IPS-18c (cell line): ENCODE measurements around the gene DMD.
"Not testable (repeated sequence)": the region's sequence is repeated elsewhere in the genome, so short reads cannot be mapped to it uniquely, and the experiment has no call there.

Experiments used
- H3K4me3 ChIP-seq: 2 replicates; pipeline ENCODE4 v1.7.0; 2013; ENCODE audit warnings: low read depth, mild to moderate bottlenecking, low read length, moderate library complexity; ENCODE audit not compliant: insufficient read depth
- H3K9me3 ChIP-seq: one replicate; pipeline ENCODE4 v1.6.1; 2013; ENCODE audit warnings: mild to moderate bottlenecking, low read length, moderate library complexity; ENCODE audit not compliant: control insufficient read depth, insufficient read depth

The DMD gene

DNA sequence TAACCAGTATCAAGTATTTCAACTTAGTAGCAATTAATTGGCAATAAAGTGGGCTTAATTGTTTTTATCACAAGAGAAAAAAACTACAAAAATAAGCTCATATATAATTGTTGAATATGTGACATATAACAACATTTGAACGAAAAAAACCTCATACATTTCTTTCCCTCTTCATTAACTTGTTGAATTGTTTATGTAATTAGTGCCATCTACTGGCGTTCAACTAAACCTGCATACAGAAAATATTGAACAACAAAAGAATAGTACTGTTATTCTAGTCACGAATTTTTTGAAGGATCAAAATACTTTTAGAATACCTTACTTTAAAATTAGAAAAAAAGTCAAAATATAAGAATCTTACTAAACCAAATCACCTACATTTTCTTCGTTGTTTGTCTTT lies 1553.0 kb downstream of the DMD start:
- Histone ChIP-seq H3K9me3 (no peaks in the 10 kb centered on the region), H3K4me3 (no peak overlapping the region)

DNA sequence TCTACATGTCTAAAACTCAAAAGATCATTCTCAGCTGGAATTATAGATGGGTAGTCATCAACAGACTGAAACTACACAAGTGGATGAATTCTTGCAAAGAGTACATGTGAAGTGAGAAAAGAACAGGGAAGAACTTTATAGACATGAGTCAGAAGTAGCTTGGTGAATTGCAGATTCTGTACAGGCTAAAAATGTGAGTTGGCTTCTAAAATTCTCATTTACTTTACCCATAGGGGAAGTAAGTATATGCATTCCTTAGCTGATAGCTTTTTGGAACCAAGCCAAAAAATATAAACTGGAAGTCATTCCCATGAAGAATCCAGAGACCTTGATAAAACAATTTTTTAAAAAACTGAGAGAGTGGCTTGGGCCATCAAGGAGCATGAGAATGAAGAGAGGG lies 1555.3 kb downstream of the DMD start:
- H3K4me3 ChIP-seq: no peak overlapping the region

DNA sequence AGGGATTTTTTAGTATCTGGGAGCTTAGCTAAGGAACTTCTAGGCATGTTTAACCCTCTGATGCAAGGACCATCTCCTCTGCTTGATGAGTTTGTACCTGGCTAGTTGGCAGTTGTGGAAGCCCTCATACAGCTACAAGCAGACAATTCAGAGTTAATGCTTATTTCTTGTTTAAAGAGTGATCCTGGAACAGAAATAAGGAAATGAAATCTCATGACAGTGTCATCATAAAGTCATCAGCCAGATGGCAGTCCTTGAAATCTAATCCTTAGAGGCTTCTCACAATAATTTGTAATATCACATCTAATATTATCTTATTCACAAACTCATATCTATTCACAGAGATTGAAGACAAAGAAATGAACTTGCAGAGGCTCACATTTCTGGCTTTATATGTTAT lies 1557.9 kb downstream of the DMD start:
- no peak overlapping the region for H3K4me3 ChIP-seq
- no peaks in the 10 kb centered on the region for H3K9me3 ChIP-seq

More for the DNA sequence above, 1555.3 kb downstream of the DMD start:
- no peaks in the 10 kb centered on the region for H3K9me3 ChIP-seq

DNA sequence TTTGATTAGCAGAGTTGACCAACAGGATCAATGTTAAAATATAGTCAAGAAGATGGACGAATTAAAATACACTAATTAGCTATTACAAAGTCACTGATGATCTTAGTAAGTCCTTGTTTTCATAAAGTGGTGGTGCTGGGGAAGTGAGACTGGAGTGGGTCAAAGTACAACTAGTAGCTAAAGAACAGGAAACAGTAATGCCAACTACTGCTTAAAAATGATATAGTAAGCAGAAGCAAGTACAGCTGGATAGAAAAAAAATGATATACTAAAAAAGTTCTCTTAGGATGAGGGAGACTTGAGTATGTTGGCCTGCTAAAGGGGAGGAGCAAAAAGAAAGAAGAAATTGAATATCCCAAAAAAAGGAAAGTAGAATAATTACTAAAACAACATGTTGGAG lies 1558.7 kb downstream of the DMD start:
- no peak overlapping the region for H3K4me3 ChIP-seq
- H3K9me3 ChIP-seq: no peaks in the 10 kb centered on the region

DNA sequence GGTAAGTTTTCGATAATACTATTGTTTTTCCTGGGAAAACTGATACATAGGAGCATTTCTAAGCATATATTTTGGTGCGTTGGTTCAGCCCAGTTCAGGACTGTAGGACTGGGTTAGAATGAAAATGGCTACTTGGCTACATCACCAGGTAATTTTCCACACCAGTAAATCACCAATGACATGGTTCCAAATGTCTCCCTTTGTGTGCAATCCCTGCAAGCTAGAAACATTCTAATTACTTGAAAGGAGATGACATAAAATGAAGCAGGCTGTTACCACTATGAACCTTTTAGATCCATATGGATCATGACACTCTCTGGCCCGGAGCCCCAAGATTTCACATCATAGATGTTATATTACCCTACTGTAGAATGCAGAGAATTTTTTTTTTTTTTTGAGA lies 1562.1 kb downstream of the DMD start:
- no peaks in the 10 kb centered on the region for H3K9me3 ChIP-seq
- no peak overlapping the region for H3K4me3 ChIP-seq

DNA sequence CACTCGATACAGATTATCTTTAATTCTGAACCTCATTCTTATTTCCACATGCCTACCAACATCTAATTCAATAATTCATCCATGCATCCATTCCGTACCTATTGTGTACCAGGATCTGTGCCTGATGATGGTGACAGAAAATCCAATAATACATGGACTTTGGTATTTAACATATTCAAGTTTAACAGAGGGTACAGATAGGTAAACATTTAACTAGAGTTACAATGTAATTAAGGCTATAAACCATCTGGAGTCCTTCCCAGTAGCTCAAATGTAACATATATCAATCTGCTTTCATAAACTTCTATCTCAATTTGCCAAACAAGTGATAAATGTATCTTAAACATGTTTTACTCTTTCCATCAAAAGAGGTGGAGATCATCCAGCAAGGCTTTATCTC lies 1578.0 kb downstream of the DMD start:
- Histone ChIP-seq H3K9me3 (no peaks in the 10 kb centered on the region), H3K4me3 (no peak overlapping the region)

DNA sequence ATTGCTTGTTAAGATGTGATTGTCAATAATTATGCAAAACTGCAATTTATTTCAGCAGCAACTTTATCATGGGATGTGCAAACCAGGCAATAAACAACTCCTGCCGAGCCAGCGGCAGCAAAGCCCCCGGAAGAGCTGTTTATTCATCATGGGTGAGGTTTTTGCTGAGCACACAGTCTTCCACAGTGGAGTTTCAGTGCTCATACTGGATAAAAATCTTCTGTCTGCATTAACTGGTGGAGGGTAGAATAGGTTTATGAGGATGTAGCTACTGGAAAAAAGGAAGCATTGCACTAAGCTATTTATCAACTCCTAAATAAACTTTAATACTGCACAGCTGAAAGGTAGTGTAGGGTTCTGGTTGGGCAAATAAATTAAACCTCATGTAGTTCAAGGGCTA lies 1582.2 kb downstream of the DMD start:
- Histone ChIP-seq H3K9me3 (no peaks in the 10 kb centered on the region), H3K4me3 (no peak overlapping the region)

DNA sequence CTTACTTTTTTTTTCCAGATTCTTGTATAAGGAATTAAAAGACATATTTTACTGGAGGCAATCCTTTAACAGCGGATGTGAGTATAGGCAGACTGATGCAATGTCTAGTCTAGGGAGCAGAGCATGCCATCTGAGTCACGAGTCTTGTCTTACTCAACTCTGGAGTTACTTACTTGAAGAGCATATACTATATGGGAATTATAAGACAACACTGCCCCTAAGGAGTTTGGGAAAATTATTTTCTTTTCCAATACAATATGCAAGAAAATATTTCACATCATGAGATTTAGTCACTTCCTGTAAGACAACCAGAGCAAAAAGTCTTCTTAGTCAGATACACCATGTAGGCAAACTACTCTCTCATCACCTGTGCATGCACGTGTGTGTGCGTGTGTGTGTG lies 1602.2 kb downstream of the DMD start:
- no peaks in the 10 kb centered on the region for H3K9me3 ChIP-seq
- no peak overlapping the region for H3K4me3 ChIP-seq

DNA sequence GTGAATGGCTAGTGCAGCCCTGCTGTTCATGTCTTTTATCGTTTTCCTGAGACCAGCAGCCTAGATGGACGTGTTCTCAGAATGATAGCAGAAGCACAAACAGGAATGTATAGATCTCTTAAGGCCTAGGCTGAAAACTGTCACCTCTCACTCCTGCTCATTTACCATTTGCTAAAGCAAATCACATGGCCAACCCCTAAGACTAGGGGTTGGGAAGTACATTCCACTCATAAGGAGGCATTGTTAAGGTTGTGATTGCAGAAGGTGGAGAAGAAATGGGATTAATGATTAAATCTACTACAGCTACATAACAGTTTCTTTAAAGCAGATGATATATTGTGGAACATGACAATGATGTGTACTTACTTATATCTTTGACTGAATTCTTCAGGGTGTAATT lies 1602.7 kb downstream of the DMD start:
- H3K4me3 ChIP-seq: no peak overlapping the region
- no peaks in the 10 kb centered on the region for H3K9me3 ChIP-seq

DNA sequence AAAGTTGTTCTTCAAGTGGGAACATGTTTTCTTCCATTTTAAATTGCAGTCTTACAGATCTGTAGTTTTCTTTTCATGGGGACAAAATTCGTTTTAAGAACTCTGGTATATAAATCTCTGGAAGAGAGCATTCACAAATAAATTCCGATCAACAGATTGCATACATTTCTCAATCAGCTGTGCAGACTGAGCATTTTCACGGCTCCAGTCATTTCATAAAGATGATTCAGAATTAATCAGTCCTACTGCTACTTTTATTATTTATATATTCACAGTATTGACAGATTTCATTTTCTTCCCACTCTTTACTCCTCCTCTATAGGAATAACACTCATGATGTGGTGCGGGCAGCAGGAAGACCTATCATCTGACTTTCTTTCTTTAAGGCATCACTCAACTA lies 1604.6 kb downstream of the DMD start:
- H3K4me3 ChIP-seq: no peak overlapping the region
- no peaks in the 10 kb centered on the region for H3K9me3 ChIP-seq

DNA sequence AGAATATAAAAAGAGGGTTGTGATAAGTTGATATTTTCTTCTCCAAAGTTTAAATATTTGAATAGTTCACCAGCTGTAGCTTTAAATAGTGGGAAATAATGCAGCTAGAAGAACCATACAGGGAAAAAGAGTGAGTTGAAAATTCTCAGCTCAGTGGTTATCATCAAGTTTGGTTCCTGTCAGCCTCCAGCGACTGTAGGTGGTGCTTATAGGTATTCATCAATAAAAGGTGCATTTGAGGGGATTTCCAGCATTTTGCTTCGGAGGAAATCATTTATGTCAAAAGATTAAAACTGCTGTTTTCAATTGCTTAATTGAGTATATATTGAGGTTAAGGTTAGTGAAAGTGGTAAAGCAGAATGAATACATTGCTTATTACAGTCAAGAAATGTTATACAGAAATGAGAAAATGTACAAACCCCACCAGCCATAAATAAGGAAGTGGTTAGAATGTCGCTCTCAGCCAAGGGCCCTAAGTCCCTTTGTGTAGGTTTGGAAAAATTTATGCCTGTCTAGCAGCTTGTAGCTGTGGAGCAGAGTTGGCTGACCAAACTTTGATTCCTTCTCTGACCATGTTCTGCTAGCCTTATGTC lies 1606.6 kb downstream of the DMD start:
- Histone ChIP-seq H3K9me3 (no peaks in the 10 kb centered on the region), H3K4me3 (no peak overlapping the region)

DNA sequence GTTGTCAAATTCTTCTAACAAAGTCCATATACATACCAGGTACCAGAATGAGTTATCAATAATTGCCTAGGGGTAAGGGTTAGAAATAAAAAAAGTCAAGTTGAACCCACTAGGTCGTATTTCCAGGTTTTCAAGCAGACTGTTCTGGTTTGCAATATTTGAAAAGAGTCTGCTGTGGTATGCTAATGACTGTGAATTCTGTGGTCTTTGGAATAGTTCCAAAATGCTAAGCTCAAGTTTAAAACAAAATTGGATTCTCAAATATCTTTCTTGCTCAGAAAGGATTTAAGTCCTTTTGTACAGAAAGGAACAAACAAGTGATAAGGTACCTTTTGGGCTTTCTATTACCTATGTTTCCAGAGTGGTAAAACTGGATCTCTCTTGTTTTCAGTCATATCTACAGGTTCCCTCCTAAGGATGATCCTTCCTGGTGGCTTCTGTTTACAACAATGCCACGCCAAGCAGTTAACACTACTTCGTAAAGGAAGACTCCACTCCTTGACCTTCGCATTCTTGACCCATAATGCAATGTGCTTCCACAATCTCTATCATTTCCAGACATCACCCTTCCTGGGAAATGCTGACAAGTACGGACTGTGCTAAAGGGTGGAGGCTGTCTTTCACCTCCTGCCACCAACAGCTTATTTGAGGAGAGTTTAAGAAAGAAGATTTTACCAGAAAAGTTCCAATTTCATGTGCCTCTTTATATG lies 1607.8 kb downstream of the DMD start:
- Histone ChIP-seq H3K4me3 (no peak overlapping the region), H3K9me3 (no peaks in the 10 kb centered on the region)

DNA sequence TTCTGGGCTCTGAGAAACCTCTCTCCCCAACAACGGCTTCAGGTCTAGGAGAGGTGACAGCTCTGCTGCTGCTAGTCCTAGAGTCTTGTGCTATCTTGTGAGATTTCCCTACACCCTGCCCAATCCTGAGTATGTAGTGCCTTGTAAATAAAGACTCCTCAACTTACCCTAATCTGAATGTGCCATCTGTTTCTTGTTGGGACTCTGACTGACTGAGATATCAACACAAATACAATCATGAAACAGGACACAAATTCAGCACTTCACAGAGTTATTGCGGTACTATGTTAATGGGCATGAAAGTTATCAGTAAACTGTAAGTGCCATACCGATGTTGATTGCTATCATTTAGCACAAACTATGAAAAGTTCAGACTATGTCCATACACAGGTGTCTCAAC lies 1610.5 kb downstream of the DMD start:
- no peaks in the 10 kb centered on the region for H3K9me3 ChIP-seq

DNA sequence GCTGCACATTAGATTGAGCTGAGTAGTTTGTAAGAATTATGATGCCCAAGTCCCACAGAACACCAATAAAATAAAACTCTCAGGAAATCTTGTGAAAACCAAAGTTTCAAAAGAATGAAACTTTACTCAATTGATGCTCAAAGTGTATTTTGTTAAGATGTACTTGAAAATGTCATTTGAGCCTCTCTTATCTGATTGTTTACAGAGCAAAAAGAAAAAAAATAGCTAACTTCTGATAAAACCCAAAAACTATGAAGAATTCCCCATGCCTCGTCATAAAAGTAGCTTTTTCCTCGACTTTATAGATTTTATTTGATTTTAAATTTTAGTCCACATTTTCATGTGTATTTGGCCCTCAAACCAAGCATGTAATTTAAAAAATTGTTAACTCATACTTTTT lies 1618.0 kb downstream of the DMD start:
- Histone ChIP-seq H3K9me3 (no peaks in the 10 kb centered on the region), H3K4me3 (no peak overlapping the region)

More for the DNA sequence above, 1610.5 kb downstream of the DMD start:
- no peak overlapping the region for H3K4me3 ChIP-seq

DNA sequence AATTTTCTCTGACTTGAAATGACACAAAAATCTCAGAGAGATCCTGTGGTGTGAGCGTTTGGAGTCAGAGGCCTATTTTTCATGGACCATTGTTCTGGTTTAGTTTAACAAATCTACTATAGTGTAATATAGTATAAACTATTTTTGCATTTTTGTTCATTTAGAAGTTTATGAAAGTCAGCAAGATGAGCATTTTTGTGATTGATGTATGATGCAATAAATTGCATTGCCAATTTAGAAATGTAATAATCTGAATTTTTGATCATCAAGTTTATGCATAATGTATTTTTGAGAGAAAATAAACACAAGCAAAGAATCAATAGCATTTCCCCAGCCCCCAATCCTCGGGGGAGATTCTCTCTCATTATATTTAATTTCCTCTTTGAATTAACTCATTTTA lies 1620.0 kb downstream of the DMD start:
- no peak overlapping the region for H3K4me3 ChIP-seq
- no peaks in the 10 kb centered on the region for H3K9me3 ChIP-seq

DNA sequence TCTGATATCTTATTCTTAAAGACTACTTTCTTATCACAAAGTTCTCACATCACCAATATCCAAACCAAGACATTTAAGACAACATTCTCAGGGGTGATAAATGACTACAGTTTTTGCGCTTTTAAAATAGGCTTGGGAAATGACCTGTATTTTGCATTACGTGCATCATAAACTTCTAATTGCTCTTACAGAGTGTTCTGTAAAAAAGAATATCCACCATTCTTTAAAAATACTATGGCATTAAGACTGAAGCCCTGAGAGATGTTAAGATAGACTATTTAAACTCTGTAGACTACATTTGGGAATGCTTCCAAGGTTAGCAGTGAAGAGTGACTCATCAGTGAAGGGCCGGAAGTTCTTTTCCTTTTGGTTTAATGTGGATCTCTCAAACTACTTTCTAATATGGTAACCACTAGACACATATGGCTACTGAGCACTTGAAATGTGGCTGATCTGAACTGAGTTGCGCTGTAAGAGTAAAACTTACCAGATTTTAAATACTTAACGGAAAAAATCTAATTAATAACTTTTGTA lies 1620.7 kb downstream of the DMD start:
- Histone ChIP-seq H3K4me3 (no peak overlapping the region), H3K9me3 (no peaks in the 10 kb centered on the region)

DNA sequence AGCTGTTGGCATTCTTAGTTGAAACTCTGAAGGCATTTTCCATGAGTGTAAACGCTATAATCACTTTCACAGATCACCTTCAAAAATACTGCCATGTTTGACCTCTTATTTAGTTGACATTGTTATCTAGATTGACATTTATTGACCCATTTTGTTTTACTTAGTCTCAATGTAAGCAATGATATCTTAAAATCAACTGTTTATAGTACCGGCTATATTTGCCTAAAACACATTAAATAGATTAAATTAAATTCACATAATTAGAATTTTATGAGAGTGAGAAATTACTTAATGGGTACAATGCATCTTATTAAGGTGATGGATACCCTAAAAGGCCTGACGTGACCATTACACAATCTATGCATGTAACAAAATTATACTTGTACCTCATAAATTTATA lies 1621.8 kb downstream of the DMD start:
- H3K9me3 ChIP-seq: no peaks in the 10 kb centered on the region
- H3K4me3 ChIP-seq: no peak overlapping the region

DNA sequence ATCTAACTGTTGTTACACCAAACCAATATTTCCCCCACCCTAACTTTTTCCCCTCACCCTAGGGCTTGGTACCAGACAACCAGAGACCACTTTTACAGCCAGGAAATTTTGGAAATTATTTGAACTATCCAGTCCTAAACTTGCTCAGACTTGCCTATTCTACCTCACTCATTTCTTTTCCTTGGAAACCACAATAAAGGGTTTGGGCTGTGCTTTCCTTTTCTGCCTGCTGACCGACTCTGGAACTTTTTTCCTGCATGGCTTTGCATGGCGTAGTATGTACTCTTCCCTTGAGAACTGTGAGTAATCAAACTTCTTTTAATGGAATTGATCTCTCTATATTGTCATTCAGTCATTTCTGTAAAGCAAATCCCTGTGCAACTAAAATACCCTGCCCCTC lies 1623.0 kb downstream of the DMD start:
- no peak overlapping the region for H3K4me3 ChIP-seq

DNA sequence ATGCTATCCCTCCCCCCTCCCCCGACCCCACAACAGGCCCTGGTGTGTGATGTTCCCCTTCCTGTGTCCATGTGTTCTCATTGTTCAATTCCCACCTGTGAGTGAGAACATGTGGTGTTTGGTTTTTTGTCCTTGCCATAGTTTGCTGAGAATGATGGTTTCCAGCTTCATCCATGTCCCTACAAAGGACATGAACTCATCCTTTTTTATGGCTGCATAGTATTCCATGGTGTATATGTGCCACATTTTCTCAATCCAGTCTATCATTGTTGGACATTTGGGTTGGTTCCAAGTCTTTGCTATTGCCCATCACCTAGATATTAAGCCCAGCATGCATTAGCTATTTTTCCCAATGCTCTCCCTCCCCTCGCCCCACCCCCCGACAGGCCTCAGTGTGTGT lies 1627.5 kb downstream of the DMD start:
- not testable (repeated sequence) for H3K4me3 ChIP-seq, H3K9me3 ChIP-seq

More for the DNA sequence above, 1623.0 kb downstream of the DMD start:
- no peaks in the 10 kb centered on the region for H3K9me3 ChIP-seq
